Measurements from ENCODE around the gene KCTD5.
"Not testable (repeated sequence)": the region's sequence is repeated elsewhere in the genome, so short reads cannot be mapped to it uniquely, and the experiment has no call there.

Gene KCTD5

DNA sequence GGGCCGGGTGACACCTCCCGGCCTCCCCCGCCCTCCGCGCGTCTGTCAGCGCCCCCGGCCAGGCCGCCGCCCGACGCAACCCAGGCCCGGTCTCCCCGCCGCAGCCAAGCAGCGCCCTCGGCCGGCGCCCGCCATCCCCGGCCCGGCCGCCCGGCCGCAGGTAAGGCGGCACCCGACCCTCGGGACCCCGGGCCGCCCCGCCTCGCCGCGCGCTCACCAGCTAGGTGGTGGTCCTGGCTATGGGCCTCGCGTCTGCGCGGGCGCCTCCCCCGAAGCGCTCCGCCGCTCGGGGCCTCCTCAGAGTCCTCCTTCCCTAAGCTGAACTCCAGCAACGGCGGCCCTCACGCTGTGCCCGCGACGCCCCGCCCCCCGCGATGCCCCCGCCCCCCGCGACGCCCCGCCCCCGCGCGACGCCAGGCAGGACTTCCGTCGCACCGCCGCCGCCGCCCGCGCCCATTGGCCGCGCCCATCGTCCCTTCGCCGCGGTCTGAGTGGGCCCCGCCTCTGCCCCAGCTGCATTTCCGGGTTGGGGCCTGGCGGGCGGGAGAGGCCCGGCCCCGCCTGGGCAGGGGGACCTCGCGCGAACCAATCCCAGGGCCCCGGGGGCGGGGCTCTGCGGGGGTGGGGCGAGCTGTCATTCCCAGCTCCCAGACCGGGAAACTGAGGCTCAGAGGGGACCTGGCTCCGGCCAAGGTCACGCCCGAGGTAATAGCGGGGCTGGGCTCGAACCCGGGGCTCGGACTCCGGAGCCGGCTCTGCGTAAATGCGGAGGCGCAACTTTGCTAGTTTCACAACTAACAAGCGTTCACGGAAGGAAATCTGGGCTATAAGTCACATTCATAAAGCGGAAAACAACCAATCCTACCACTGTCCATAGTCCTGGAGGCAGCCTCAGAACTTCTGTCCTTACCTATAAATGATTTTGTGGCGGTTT is 9.0 kb upstream of the KCTD5 start:
- peak; percentile 76 for DNase-seq (ENCODE audit: low spot score)

DNA sequence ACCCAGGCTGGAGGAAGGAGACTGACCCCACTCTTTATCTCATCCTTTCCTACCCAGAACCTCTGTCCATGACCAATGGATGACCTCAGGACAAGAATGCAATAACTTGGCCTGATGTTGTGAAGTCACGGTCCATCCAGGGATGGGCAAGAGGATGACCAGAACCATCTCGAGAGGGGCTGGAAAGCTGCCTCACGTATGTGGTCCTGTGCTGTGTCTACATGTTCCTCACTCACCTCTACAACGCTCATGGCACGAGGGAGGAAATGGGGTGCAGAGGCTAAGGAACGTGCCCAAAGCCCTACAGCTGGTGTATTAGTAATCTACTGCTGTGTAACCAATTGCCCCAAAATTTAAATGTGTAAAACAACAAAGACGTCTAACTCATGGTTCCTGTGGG is 7.3 kb upstream of the KCTD5 start:
- no peak for DNase-seq (ENCODE audit: low spot score)

- no peak for DNase-seq (ENCODE audit: low spot score)
Measured at GRCh38 chr16:2675714-2676113, 6.6 kb upstream of the KCTD5 start.

- DNase-seq (ENCODE audit: low spot score) = not testable (repeated sequence)
Measured at GRCh38 chr16:2676937-2677336, 5.4 kb upstream of the KCTD5 start.

- DNase-seq (ENCODE audit: low spot score) = not testable (repeated sequence)
Measured at GRCh38 chr16:2678206-2678965, 3.9 kb upstream of the KCTD5 start.

DNA sequence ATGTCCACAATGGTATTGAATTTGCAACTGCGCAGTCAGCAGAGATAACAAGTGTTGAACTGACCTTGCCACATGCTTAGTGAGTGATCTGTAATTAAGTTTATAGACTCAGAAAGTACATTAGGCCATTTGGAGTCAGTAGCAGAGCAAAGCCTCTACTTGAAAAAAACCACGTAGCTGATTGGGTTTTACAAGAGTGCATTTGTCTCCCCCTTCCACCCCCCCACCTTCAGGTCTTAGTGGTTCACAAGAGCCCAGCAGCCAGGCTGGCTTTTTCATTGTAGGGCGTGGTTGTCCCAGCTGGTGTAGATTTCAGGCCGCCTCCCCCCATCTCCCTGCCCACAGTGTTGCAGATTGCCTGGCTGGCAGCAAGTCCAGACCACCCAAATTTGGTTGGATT is 2.4 kb upstream of the KCTD5 start:
- DNase-seq (ENCODE audit: low spot score) = not testable (repeated sequence)

DNA sequence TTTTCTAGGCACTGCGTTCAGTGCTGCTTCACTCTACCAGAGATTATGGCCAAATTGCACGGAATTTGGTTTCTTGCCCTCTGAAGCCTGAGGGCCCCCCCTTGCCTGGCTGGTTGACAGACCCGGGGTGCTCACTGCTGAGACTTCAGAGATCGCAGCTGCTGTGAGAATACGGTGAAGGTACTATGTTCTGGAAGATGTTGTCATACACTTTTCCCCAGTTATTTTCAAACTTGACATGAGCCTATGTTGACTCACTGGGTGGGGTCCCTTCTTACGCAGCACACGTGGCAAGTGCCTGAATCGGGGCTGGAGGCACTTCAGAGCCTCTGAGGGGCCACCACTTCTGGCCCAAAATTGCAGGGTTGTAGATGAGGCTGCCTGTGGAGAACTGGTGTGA is 2.0 kb upstream of the KCTD5 start:
- not testable (repeated sequence) for DNase-seq (ENCODE audit: low spot score)

DNA sequence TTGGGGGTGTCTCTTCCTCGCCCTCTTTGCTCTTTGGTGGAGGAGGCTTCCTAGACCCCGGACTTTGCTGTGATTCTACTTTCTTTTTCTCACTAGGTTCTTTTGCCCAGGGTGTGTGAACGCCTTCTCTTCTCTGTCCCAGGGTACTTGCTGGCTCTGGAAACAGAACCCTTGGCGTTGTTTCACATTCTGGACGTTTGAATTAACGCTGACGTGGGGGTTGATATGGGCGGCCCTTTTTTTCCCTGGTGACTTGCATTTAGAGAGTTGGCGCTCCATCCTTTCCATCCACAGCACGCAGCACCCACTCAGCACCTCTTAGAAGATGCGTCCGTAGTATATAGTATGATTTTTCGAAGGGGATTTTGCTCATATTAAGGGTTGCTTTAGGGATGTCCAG is 718 bp downstream of the KCTD5 start:
- DNase-seq (ENCODE audit: low spot score) = not testable (repeated sequence)

DNA sequence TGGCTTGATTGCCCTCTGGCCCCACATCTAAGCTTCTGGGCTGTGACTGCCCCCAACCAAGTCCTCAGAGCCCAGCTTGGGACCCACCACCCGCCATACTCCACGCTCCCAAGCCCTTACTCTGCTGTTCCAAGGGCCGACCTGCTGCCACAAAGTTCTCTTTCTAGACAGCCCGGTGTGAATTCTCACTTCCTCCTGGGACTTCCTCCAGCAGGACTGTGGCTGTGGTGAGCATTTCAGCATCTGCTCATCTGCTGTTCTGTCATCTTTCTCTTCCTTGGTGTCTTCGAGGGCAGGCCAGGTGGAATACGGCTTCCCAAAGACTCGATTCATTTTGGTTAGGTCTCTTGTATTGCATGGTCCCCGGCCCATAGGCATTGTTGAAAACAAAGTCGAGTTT is 3.8 kb downstream of the KCTD5 start:
- not testable (repeated sequence) for DNase-seq (ENCODE audit: low spot score)

- DNase-seq (ENCODE audit: low spot score) = no peak
Measured at GRCh38 chr16:2686912-2687507, 4.7 kb downstream of the KCTD5 start.

- no peak for DNase-seq (ENCODE audit: low spot score)
Measured at GRCh38 chr16:2687531-2688308, 5.4 kb downstream of the KCTD5 start.

DNA sequence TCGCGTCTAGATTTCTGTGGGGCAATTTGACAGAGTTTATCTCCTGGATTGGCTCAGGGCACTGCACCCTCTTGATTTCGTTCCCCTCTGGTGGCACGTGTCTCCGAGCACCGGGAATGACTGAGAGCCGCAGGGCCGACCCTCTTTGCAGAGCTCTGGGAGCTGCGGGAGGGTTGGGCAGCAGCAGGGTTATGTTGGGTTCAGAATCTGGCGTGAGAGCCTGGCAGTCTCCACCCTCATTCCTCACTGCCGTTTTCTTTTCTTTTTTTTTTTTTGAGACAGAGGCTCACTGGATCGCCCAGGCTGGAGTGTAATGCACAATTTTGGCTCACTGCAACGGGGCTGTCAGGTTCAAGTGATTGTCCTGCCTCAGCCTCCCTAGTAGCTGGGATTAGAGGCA is 7.1 kb downstream of the KCTD5 start:
- DNase-seq (ENCODE audit: low spot score) = not testable (repeated sequence)

- no peak for DNase-seq (ENCODE audit: low spot score)
Measured at GRCh38 chr16:2689968-2690801, 7.9 kb downstream of the KCTD5 start.

DNA sequence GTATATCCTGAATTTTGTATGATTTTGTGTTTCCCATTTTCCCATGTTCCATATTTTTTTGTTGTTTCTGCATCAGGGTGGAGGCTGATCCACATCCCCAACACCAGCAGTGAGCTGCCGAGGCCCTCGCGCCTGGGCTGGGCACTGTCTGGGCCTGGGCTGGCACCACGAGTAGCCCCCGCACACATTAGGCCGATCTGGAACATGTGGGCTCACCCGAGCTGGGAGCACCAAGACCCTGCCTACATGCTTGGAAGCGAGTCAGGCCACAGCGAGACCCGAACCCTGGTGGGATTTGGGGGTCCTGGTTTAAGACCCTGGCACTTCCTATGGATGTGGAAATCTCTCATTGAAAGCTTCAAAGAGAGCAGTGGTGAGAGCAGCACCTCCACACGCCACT is 8.5 kb downstream of the KCTD5 start:
- no peak for DNase-seq (ENCODE audit: low spot score)

DNA sequence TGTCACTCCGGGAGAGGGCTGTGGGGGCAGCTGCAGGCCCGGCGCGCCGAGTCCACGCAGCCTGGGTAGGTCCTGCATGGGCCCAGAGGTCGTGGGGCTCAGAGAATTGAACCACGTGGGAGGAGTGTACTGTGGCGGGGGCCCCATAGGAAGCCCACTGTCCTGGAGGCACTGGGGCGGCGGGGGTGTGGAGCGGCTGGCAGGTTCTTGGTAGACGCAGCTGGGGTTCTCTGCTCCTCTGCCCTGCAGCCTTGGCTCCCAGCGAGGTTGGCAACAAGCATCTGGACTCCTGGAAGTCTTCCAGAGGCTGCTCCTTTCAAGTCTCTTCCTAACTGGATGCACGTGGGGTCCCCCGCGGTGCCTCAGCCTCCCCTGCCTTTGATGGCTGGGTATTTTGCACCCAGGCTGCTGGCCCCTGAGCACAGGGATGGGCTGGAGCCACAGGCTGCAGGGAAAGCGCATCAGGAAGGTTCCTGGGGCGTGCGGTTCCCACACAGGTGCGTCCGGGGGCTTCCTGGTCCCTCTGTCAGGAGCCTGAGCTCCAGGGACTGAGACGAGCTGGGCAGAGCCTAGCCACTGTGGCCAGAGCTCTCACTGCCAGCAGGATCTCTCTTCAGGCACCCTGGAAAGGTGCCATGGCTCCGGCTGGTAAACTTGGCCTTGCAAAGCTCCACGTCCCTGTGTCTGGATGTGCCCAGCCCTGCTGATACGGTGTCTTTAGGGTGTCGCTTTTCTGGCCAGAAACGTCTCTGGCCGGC is 9.3 kb downstream of the KCTD5 start:
- DNase-seq (ENCODE audit: low spot score) = no peak

GRCh38 chr16:2692251-2692947 is 10.1 kb downstream of the KCTD5 start:
- no peak for DNase-seq (ENCODE audit: low spot score)

DNA sequence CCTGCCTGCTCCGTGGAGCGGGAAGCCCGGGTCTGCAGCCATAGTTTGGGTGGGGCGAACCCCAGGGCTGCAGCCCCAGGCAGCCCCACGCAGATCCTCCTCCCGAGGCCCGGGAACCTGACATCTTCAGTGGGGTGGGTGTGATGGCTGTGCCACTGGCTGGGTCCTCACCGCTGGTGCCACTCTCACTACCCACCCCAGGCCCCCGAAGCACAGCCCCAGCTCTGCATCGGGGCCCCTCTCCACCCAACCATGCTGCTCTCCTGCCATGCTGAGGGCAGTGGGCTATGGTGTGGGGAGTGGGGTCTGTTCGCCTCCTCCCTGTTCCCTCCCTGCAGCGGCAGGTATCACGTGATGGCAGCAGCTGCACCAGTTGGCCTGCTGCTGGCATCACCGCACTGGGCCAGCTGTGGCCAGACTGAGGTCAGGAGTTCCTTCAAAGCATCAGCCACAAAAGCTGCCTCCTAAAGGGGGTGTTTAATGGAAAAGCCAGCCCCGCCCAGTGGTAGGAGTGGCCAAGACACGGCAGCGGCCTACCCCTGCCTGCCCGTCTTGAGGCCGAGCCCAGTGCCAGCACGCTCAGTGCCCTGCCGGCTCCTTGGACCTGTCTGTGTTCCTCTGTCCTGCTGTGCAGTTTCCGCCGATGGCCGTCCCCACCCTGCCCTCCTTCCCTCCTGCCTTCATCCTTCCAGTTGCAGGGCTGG is 10.8 kb downstream of the KCTD5 start:
- peak; percentile 10 for DNase-seq (ENCODE audit: low spot score)

DNA sequence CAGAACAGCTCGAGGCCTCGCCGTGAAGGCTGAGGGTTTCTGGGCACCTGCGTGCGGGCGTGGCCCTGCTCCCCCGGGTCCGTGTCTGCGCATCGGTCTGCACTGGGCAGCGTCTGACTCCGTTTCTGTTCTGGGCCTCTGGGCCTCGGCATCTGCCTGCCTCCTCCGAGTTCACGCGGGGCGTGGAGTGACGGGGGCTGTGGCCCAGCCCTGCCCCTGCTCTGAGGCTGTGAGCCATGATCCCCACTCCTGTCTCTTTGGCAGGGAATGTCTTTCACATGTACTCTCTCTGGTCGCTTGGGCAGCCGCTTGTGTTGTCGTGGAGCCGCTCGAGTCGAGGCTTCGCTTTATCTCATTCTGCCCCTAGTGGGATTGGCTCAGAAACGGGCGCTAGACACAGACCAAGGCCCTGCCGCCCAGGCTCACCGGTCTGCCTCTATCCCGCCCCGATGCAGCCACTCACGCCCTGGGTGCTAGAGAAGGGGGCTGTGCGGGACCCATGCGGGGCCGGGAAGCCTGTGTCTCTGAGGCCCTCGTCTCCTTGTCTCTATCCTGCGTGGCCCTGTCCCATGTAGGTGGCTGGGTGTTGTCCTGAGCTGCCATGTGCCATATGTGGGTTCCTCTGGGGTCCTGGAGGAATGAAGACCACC is 14.4 kb downstream of the KCTD5 start:
- not testable (repeated sequence) for DNase-seq (ENCODE audit: low spot score)
